Fibroblast of mammary gland (primary cell): ENCODE data around the gene VMP1.

Source experiments
- DNase-seq: peaks from one replicate; pipeline ENCODE4 v3.0.0-alpha.2; 2010; ENCODE audit warnings: low read depth
- H3K4me3 ChIP-seq: 2 replicates; pipeline ENCODE4 v1.5.1; 2011; ENCODE audit warnings: low read depth, mild to moderate bottlenecking, low read length, moderate library complexity; ENCODE audit not compliant: control insufficient read depth
- TF ChIP-seq, protein P1 (sequence below): conservative IDR thresholded peaks from 2 replicates; pipeline ENCODE4 v1.5.1; 2011; ENCODE audit warnings: low read depth, low read length, inconsistent platforms; ENCODE audit not compliant: control insufficient read depth, insufficient read depth

Gene VMP1

DNA sequence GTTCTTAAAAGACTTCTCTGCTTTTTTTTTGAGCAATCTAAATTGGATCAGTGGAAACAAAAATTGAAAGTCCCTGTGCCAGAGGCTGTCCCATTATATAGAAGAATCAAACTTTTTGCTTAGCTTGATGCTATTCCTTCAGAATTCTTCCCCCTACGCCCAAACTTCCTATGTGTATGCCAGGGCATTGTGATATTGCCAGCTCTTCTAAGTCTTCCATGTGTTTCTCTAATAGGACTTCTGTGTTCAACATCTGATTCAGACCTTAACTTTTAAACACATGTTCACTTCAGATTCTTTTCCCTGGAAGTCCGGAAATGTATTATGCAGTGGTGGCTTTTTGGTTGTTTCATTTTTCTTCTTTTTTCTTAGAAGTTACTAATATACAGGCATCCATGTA lies 19.0 kb upstream of the VMP1 start:
- TF ChIP-seq, protein P1, sequence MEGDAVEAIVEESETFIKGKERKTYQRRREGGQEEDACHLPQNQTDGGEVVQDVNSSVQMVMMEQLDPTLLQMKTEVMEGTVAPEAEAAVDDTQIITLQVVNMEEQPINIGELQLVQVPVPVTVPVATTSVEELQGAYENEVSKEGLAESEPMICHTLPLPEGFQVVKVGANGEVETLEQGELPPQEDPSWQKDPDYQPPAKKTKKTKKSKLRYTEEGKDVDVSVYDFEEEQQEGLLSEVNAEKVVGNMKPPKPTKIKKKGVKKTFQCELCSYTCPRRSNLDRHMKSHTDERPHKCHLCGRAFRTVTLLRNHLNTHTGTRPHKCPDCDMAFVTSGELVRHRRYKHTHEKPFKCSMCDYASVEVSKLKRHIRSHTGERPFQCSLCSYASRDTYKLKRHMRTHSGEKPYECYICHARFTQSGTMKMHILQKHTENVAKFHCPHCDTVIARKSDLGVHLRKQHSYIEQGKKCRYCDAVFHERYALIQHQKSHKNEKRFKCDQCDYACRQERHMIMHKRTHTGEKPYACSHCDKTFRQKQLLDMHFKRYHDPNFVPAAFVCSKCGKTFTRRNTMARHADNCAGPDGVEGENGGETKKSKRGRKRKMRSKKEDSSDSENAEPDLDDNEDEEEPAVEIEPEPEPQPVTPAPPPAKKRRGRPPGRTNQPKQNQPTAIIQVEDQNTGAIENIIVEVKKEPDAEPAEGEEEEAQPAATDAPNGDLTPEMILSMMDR: no peak
- H3K4me3 ChIP-seq: no peak overlapping the region
- DNase-seq: no peak

DNA sequence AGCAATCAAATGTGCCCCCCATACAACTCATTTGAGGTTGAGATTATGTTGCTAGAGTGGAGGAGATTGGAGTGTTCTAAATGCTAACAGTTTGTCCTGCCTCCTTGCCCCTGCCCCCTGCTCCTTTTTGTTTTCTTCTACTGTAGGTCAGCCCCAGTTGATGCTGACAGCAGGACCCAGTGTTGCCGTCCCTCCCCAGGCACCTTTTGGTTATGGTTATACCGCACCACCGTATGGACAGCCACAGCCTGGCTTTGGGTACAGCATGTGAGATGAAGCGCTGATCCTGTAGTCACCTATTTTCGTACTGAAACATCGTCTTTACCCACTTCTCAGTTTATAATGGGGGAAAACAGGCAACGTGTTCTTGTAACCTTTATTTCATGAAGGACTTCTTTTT lies 13.9 kb upstream of the VMP1 start:
- TF ChIP-seq, protein P1: no peak
- DNase-seq: no peak
- no peak overlapping the region for H3K4me3 ChIP-seq

DNA sequence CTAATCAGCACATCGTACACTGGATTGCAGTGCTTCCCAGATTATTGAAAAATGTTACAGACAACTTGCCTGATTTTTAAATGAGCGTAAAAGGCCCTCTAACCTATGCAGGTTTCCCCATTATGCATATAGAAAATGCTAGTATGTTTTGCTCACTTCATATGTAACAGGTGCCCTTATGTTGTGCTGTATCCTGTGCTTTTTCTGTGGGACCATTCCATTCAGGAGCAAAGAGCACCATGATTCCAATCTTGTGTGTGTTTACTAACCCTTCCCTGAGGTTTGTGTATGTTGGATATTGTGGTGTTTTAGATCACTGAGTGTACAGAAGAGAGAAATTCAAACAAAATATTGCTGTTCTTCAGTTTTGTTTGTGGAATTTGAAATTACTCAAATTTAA lies 13.1 kb upstream of the VMP1 start:
- no peak for DNase-seq
- TF ChIP-seq, protein P1: no peak
- H3K4me3 ChIP-seq: no peak overlapping the region

DNA sequence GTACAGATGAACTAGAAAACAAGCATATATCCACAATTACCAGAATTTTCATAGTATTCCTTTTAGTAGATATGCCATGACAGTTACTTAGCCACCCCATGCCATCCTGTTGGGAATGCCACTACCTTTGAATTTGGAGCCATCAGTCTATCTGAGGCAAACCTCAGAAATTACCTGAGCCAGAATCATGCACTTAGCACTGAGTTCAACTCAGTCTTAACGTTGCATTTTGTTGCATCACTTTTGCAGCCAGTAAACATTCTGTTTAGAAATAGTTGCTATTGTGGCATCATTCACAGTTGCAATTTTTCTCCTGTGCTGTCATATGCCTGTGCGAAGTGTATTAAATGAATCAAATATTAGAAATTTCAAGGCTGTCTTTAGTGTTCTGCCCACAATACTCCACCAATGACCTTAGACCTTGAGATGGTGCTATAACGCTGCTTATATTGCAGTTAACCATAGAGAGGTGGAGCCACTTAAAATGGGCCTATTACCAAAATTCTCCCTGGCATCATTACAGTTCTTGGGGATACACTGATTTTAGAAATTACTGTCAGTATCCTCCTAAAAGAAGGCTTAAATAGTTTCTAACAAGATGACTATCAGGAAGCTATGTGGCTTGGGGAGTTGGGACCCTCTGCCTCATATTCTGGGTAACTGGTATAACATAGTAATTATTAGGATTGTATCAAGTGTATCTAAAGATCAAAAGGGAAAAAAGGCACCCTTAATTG lies 11.3 kb upstream of the VMP1 start:
- no peak overlapping the region for H3K4me3 ChIP-seq
- DNase-seq: peak; percentile 22
- TF ChIP-seq, protein P1: no peak

DNA sequence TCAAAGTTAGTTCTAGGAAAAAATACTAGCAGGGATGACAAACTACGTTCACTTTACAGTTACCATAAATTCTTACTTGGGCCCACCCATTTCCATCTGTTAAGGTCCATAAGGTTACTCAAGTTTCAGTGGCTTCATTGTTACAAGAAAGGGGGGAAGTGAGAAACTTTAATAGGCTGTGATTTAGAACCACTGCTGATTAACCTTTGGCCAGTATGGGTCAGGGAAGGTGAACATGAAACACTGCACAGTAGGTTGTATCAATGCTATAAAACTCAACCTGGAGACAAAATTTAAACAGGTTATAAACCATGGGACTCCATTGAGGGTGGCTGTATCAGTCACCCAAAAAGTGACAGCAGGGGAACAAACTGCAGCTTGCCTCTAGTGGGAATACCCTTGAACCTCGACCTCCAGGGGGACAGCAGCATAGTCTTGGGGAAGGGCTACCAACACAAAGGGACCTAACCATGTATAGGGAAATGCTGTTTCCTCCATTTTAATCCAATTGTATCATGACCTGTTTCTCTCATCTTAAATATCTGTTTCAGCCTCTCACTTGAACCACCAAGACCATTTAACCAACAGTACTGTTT lies 10.7 kb upstream of the VMP1 start:
- DNase-seq: no peak
- TF ChIP-seq, protein P1: no peak
- no peak overlapping the region for H3K4me3 ChIP-seq

DNA sequence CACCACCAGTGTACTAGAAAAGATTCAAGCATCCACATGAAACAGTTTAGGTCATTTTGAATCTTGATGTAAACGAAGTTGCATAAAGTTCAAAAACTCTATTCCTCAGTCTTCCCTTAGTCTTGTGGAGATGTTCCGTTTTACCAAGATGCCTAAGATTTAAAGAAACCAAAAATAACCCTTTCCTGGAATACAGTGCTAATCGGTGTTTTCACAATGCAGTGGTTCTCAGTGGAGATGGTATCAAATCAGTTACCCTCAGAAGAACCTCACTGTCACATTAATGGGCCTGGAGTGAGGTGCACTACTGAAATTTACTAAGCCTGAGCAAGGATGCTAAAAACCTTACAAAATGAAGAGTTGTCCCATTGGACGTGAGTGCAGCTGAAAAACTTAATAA lies 9.3 kb upstream of the VMP1 start:
- DNase-seq: no peak
- no peak overlapping the region for H3K4me3 ChIP-seq
- TF ChIP-seq, protein P1: no peak
